Thyroid gland (tissue), 4 donors: ENCODE data around the gene PHACTR1. TPM values are rescaled to one million over a fixed set of nuclear protein-coding genes. Genes with fewer than 3 reads are reported as not detected.

ENCODE experiments used
- DNase-seq, 2 donors: peaks; one replicate each; pipeline ENCODE4 v3.0.0-alpha.2; 2019
- H3K27ac ChIP-seq, 3 donors: fragments of 200-600 bp; sonication (generic); 1 replicate in 2 of 3; 2 replicates in 1 of 3; pipeline ENCODE4 v1.5.1; 2016 to 2019; ENCODE audit warnings: mild to moderate bottlenecking in 1 of 3, moderate library complexity in 1 of 3
- H3K27me3 ChIP-seq: fragments of 200-600 bp; sonication (generic); one replicate; pipeline ENCODE4 v1.5.1; 2019
- H3K36me3 ChIP-seq, 2 donors: fragments of 200-600 bp; sonication (generic); one replicate each; pipeline ENCODE4 v1.5.1; 2016 to 2019
- H3K4me1 ChIP-seq, 2 donors: fragments of 200-600 bp; sonication (generic); one replicate each; pipeline ENCODE4 v1.5.1; 2017 to 2019
- H3K4me3 ChIP-seq, 3 donors: fragments of 200-600 bp; sonication (generic); replicated peaks in 1 of 3; 1 replicate in 2 of 3; 2 replicates in 1 of 3; pipeline ENCODE4 v1.5.1; 2016; ENCODE audit warnings: mild to moderate bottlenecking in 1 of 3
- H3K9me3 ChIP-seq: fragments of 200-600 bp; sonication (generic); one replicate; pipeline ENCODE4 v1.5.1; 2017
- POLR2A ChIP-seq, 2 donors: fragments of 450-650 bp; IDR thresholded peaks; one replicate each; pipeline ENCODE4 v1.6.1; 2017; ENCODE audit warnings: antibody characterized with exemption in 2 of 2, mild to moderate bottlenecking in 2 of 2, moderate library complexity in 1 of 2
- WGBS, 2 donors: methylation state at CpG; one replicate each; pipeline ENCODE4 v1.1.5; 2017; 5-methylcytosine and 5-hydroxymethylcytosine counted together
- intact Hi-C: fragments of 100-400 bp; cut with DNase I; formaldehyde crosslinking; loops from one replicate; pipeline ENCODE4 v1.15.1; 2023
- total RNA-seq, 4 donors: library from RNA; depleted of rRNA; stranded (reverse); fragments of >200 nt; gene quantifications; one replicate each; pipeline ENCODE4 v1.2.3, GENCODE V29; 2016
- TF ChIP-seq, protein P1 (sequence below), 6 experiments: fragments of 200-600 bp in 3 of 6; fragments of 450-650 bp in 3 of 6; sonication (generic) in 3 of 6; IDR thresholded peaks; one replicate each; pipeline ENCODE4 v1.5.1; 2016 to 2019; ENCODE audit warnings: antibody characterized with exemption in 6 of 6, mild to moderate bottlenecking in 2 of 6, inconsistent platforms in 1 of 6, moderate library complexity in 1 of 6

Gene PHACTR1
- total RNA-seq, 4 donors from 2014 or later = 2.9 to 8.6 (median 4.4) TPM

DNA sequence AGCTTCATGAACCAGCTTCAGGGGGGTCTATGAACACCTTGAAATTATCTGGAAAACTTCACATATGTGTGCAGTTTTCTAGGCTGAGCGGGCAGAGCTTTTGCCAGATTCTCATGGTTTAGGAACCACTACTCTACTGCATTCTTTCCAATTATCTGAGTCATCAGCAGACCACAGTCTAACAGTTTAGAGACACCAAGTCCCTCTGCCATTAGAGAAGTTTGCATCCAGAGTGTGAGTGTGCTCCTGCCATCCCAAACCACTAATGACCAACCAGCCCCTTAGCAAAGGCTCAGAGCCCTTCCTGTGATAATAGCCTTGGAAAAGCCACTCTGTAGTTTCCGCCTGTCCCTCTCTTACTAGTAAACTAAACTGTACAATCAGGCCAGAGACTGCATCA, 96.8 kb downstream of the PHACTR1 start:
- WGBS, 2 donors = 96 to 100% methylated on average over 2 of the region's 2 CpGs
- H3K4me3 ChIP-seq = no peak overlapping the region
- DNase-seq = no peak
- no peaks in the 10 kb centered on the region for H3K9me3 ChIP-seq
- TF ChIP-seq, protein P1, sequence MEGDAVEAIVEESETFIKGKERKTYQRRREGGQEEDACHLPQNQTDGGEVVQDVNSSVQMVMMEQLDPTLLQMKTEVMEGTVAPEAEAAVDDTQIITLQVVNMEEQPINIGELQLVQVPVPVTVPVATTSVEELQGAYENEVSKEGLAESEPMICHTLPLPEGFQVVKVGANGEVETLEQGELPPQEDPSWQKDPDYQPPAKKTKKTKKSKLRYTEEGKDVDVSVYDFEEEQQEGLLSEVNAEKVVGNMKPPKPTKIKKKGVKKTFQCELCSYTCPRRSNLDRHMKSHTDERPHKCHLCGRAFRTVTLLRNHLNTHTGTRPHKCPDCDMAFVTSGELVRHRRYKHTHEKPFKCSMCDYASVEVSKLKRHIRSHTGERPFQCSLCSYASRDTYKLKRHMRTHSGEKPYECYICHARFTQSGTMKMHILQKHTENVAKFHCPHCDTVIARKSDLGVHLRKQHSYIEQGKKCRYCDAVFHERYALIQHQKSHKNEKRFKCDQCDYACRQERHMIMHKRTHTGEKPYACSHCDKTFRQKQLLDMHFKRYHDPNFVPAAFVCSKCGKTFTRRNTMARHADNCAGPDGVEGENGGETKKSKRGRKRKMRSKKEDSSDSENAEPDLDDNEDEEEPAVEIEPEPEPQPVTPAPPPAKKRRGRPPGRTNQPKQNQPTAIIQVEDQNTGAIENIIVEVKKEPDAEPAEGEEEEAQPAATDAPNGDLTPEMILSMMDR (IDR thresholded peaks at IDR 0.05) = no peak
- no peak for TF ChIP-seq POLR2A (IDR thresholded peaks at IDR 0.05)
- H3K36me3 ChIP-seq = no peaks in the 10 kb centered on the region
- no peaks in the 10 kb centered on the region for H3K27me3 ChIP-seq
- intact Hi-C loops = no loop called here
- no peak overlapping the region for H3K27ac ChIP-seq
- no peaks in the 10 kb centered on the region for H3K4me1 ChIP-seq

DNA sequence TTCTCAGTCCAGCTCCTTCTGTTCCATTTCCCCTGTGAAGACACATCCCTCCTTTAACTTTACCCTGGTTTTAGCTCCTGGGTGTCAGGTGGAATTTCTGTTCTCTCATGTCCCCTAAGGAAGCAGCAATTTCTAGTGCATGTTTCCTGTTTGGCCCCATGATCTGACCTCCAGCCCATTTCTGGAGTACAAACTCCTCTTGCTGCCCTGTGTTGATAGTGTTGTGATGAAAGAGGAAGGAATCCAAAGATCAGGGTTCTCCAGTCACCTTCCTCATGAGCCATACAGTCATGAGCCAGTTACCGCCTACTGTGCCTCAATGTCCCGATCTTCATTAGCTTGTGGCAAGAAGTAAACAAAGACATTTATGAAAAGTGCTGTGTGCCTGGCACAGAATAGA, 97.4 kb downstream of the PHACTR1 start:
- intact Hi-C loops = no loop called here
- Histone ChIP-seq H3K4me1 (no peaks in the 10 kb centered on the region), H3K9me3 (no peaks in the 10 kb centered on the region), H3K27ac (no peak overlapping the region), H3K27me3 (no peaks in the 10 kb centered on the region), H3K36me3 (no peaks in the 10 kb centered on the region), H3K4me3 (no peak overlapping the region)
- no peak for DNase-seq
- TF ChIP-seq, protein P1 (IDR thresholded peaks at IDR 0.05) = no peak
- no peak for TF ChIP-seq POLR2A (IDR thresholded peaks at IDR 0.05)
- WGBS, 2 donors = 95% methylated on average over 2 of the region's 2 CpGs

DNA sequence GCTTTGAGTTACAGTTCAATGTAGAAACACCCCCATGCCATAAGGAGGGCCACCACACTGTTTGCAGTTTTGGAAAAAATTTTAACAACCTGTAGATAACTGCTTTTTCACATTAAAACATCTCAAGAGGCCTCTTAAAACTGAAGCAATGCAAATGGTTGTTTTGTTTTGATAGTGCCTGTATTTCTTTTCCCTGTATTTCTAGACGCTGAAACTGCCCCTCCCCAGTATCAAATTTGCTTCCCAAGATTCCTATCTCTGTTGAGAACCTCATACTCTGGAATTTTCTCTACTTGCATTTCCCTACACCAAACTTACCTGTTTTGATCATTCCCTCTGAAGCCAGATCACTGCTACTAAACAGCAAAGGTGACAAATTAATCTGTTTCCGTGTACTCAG, 98.5 kb downstream of the PHACTR1 start:
- Histone ChIP-seq H3K27ac (no peak overlapping the region), H3K4me3 (no peak overlapping the region), H3K36me3 (no peaks in the 10 kb centered on the region), H3K4me1 (no peaks in the 10 kb centered on the region), H3K27me3 (no peaks in the 10 kb centered on the region), H3K9me3 (no peaks in the 10 kb centered on the region)
- DNase-seq = no peak
- WGBS, 2 donors = 44 to 58% methylated on average over 2 of the region's 2 CpGs
- intact Hi-C loops = no loop called here
- no peak for TF ChIP-seq POLR2A (IDR thresholded peaks at IDR 0.05)
- TF ChIP-seq, protein P1 (IDR thresholded peaks at IDR 0.05) = no peak

DNA sequence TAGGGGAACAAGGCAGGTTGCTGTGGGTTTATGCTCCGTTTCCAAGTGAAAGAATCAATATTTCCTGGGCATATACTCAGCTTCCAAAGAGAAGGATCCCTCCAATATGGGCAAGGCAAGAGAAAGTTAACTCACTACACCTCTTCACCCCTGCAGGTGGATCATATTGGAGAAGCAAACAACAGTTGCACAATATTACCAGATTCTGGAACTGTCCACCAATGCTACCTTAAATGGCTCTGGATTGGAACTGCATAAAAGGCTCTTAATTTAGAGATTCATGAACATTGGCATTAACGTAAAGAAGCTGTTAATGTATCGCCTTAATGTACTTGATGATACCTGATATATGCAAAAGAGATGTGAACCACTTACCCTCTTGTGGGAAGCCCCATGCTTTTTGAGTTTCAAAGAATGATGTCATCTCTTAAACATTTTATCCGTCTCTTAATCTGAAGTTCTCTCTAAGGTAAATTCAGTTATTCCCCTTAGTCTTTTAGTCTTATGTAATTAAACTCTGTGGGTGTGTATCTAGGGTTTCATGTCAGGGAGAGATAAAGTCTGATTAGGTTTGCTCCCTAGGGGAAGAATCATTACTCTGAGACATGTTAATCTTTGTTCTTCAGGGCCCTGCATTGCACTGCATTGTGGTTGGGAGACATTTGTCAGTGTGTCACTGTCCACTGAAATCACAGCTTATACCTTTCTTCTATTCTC, 99.5 kb downstream of the PHACTR1 start:
- H3K36me3 ChIP-seq = no peaks in the 10 kb centered on the region
- intact Hi-C loops = no loop called here
- TF ChIP-seq, protein P1 (IDR thresholded peaks at IDR 0.05) = no peak
- no peak for TF ChIP-seq POLR2A (IDR thresholded peaks at IDR 0.05)
- H3K4me1 ChIP-seq = no peaks in the 10 kb centered on the region
- 67 to 73% methylated on average over 4 of the region's 4 CpGs for WGBS, 2 donors
- H3K9me3 ChIP-seq = no peaks in the 10 kb centered on the region
- no peak for DNase-seq
- no peak overlapping the region for H3K27ac ChIP-seq
- no peak overlapping the region for H3K4me3 ChIP-seq
- H3K27me3 ChIP-seq = no peaks in the 10 kb centered on the region

DNA sequence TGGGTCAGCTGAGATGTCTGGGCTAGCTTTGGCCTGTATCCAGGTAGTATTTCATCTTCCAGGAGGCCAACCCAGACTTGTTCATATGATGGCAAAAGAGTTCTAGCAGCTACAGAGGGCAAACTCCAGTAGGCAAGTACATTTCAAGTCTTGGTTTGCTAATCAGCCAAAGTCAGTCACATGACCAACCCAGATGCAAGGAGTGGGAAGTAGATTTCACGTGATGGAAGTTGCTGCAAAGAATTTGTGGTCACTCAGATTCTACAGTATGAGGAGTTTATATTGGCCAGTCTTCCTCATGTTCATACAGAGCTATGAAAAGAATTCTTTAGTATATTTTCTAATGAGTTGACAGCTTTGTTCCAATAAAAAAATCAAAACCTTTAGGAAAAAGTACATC, 101.8 kb downstream of the PHACTR1 start:
- WGBS, 2 donors = 25 to 63% methylated on average over 1 of the region's 1 CpG
- H3K9me3 ChIP-seq = no peaks in the 10 kb centered on the region
- TF ChIP-seq POLR2A (IDR thresholded peaks at IDR 0.05) = no peak
- TF ChIP-seq, protein P1 (IDR thresholded peaks at IDR 0.05) = no peak
- no peak overlapping the region for H3K4me3 ChIP-seq
- no peaks in the 10 kb centered on the region for H3K36me3 ChIP-seq
- no peak overlapping the region for H3K27ac ChIP-seq
- intact Hi-C loops = no loop called here
- no peak for DNase-seq
- H3K4me1 ChIP-seq = no peaks in the 10 kb centered on the region
- no peaks in the 10 kb centered on the region for H3K27me3 ChIP-seq
